GM12892 (cell line): ENCODE data around the gene SERPINA6.

Source experiments
- POLR2A ChIP-seq: IDR thresholded peaks from 2 replicates; pipeline ENCODE4 v1.6.1; 2011; ENCODE audit warnings: low read depth, low read length, control low read depth
- POLR2AphosphoS5 ChIP-seq: IDR thresholded peaks from 2 replicates; pipeline ENCODE4 v1.6.1; 2011; ENCODE audit warnings: low read depth, low read length, control low read depth

- TF ChIP-seq POLR2AphosphoS5 (no peak), POLR2A (no peak)
Measured at GRCh38 chr14:94357166-94357565, 34.0 kb upstream of the SERPINA6 start.
